DOHH2 (cell line): ENCODE results near the gene HECTD1.
"Not testable (repeated sequence)": the region's sequence is repeated elsewhere in the genome, so short reads cannot be mapped to it uniquely, and the experiment has no call there.

ENCODE experiments used
- H3F3A ChIP-seq: fragments of 200-600 bp; sonication (generic), shearing (Covaris generic); 2 replicates; pipeline ENCODE4 v1.6.0; 2016; ENCODE audit warnings: antibody characterized with exemption, mild to moderate bottlenecking; ENCODE audit not compliant: control insufficient read depth, insufficient read depth
- H3K27ac ChIP-seq: fragments of 200-600 bp; sonication (generic); 2 replicates; pipeline ENCODE4 v1.5.1; 2014; ENCODE audit warnings: low read depth, mild to moderate bottlenecking, low read length, moderate library complexity
- H3K27me3 ChIP-seq: fragments of 200-600 bp; sonication (generic); 2 replicates; pipeline ENCODE4 v1.6.1; 2014; ENCODE audit warnings: mild to moderate bottlenecking, low read length, mixed read lengths; ENCODE audit not compliant: control insufficient read depth
- H3K36me3 ChIP-seq: fragments of 200-600 bp; sonication (generic); 2 replicates; pipeline ENCODE4 v1.6.1; 2014; ENCODE audit warnings: mild to moderate bottlenecking, low read length, moderate library complexity, mixed read lengths; ENCODE audit not compliant: control insufficient read depth
- H3K4me1 ChIP-seq: fragments of 200-600 bp; sonication (generic); 2 replicates; pipeline ENCODE4 v1.6.1; 2014; ENCODE audit warnings: mild to moderate bottlenecking, low read length, mixed read lengths; ENCODE audit not compliant: control insufficient read depth
- H3K4me2 ChIP-seq: fragments of 200-600 bp; sonication (generic); 2 replicates; pipeline ENCODE4 v1.6.0; 2014; ENCODE audit warnings: mild to moderate bottlenecking, low read length, moderate library complexity
- H3K4me3 ChIP-seq: fragments of 200-600 bp; sonication (generic); 2 replicates; pipeline ENCODE4 v1.5.1; 2014; ENCODE audit warnings: mild to moderate bottlenecking, low read length, mixed read lengths
- H3K79me2 ChIP-seq: fragments of 200-600 bp; sonication (generic); 2 replicates; pipeline ENCODE4 v1.6.1; 2014; ENCODE audit warnings: mild to moderate bottlenecking, low read length, mixed read lengths; ENCODE audit not compliant: control insufficient read depth
- H3K9me2 ChIP-seq: fragments of 200-600 bp; sonication (generic); replicated peaks from 2 replicates; pipeline ENCODE4 v1.6.1; 2014; ENCODE audit warnings: mild to moderate bottlenecking, low read length, mixed read lengths; ENCODE audit not compliant: control insufficient read depth
- H3K9me3 ChIP-seq: fragments of 200-600 bp; sonication (generic); 2 replicates; pipeline ENCODE4 v1.6.1; 2014; ENCODE audit warnings: antibody characterized with exemption, low read length, mixed read lengths; ENCODE audit not compliant: control insufficient read depth, insufficient read depth
- H4K20me1 ChIP-seq: fragments of 200-600 bp; sonication (generic); 2 replicates; pipeline ENCODE4 v1.6.0; 2014; ENCODE audit warnings: low read depth, mild to moderate bottlenecking, antibody characterized with exemption, low read length, moderate library complexity; ENCODE audit not compliant: control insufficient read depth, insufficient read depth
- CTCF ChIP-seq: fragments of 200-600 bp; sonication (generic); IDR thresholded peaks from one replicate; pipeline ENCODE4 v1.5.1; 2014; ENCODE audit warnings: antibody characterized with exemption, mild to moderate bottlenecking, low read depth, low read length; ENCODE audit not compliant: poor library complexity, severe bottlenecking
- EZH2phosphoT487 ChIP-seq: fragments of 200-600 bp; sonication (generic); IDR thresholded peaks from 2 replicates; pipeline ENCODE4 v1.6.1; 2017; ENCODE audit warnings: borderline replicate concordance, mild to moderate bottlenecking, antibody characterized with exemption, low read length, moderate library complexity, mixed read lengths

Gene HECTD1

DNA sequence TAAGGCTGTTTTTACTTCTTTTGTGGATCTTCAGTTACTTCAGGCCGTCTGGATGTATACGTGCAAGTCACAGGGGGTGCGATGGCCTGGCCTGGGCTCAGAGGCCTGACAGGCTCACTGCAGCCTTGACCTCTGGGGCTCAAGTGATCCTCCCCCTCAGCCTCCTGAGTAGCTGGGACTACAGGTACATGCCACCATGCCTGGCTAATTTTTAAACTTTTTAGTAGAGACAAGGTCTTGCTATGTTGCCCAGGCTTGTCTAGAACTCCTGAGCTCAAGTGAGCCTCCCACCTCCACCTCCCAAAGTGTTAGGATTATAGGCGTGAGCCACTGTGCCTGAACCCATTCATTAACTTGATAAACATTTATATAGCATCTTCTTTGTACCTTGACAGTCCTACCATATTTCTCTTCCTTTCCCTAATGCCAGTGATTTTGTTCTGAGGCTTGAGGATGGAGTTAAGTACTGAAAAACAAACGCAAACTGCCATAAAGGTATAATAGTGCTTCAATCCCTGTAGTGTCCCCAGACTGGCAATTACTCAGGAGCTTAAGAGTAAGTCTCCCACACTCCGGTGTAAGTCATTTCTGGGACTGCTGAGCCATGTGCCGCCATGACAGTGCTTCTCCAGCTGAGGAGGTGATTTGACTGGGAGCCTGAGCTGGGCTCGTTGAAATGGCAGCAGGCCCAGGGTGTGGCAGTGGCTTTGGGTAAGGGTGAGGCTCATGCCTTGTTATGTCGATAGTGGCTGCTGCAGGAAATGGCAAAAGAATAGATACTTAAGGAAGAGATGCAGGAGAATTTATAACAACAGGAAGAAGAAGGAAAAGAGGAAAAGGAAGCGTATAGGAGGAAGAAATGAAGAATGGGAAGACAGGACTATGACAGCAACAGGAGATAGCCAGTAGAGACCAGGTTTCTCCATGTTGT, 43.7 kb upstream of the HECTD1 start:
- no peaks in the 10 kb centered on the region for H3K9me3 ChIP-seq
- H3K36me3 ChIP-seq: no peaks in the 10 kb centered on the region
- H3K79me2 ChIP-seq: no peaks in the 10 kb centered on the region
- no peak overlapping the region for H3K4me2 ChIP-seq
- H3K27ac ChIP-seq: no peak overlapping the region
- H3K4me3 ChIP-seq: no peak overlapping the region
- TF ChIP-seq EZH2phosphoT487 (no peak), CTCF (no peak)
- H4K20me1 ChIP-seq: no peaks in the 10 kb centered on the region
- no peaks in the 10 kb centered on the region for H3K27me3 ChIP-seq
- H3K9me2 ChIP-seq: no peaks in the 10 kb centered on the region
- no peaks in the 10 kb centered on the region for H3K4me1 ChIP-seq
- no peaks in the 10 kb centered on the region for H3F3A ChIP-seq

- TF ChIP-seq CTCF: no peak
- TF ChIP-seq EZH2phosphoT487: no peak
- H3K9me2 ChIP-seq: no peaks in the 10 kb centered on the region
- no peaks in the 10 kb centered on the region for H3F3A ChIP-seq
- H3K9me3 ChIP-seq: no peaks in the 10 kb centered on the region
- no peaks in the 10 kb centered on the region for H3K36me3 ChIP-seq
- no peak overlapping the region for H3K27ac ChIP-seq
- H3K79me2 ChIP-seq: no peaks in the 10 kb centered on the region
- no peaks in the 10 kb centered on the region for H3K27me3 ChIP-seq
- H3K4me3 ChIP-seq: no peak overlapping the region
- H3K4me2 ChIP-seq: no peak overlapping the region
- no peaks in the 10 kb centered on the region for H3K4me1 ChIP-seq
- H4K20me1 ChIP-seq: no peaks in the 10 kb centered on the region
These were observed 37.0 kb upstream of the HECTD1 start for GRCh38 chr14:31244626-31245025.

- Histone ChIP-seq H3K79me2 (no peaks in the 10 kb centered on the region), H3K9me2 (no peaks in the 10 kb centered on the region), H3K27ac (no peak overlapping the region), H3K4me1 (no peaks in the 10 kb centered on the region), H3K36me3 (no peaks in the 10 kb centered on the region), H3F3A (no peaks in the 10 kb centered on the region), H3K27me3 (no peaks in the 10 kb centered on the region), H3K4me3 (no peak overlapping the region), H3K4me2 (no peak overlapping the region), H4K20me1 (no peaks in the 10 kb centered on the region), H3K9me3 (no peaks in the 10 kb centered on the region)
- TF ChIP-seq CTCF (no peak), EZH2phosphoT487 (no peak)
These were observed 36.3 kb upstream of the HECTD1 start for GRCh38 chr14:31243860-31244259.

GRCh38 chr14:31242161-31242940, 34.8 kb upstream of the HECTD1 start:
- H3K9me2 ChIP-seq, H3F3A ChIP-seq, H3K4me1 ChIP-seq, H3K27ac ChIP-seq, H3K79me2 ChIP-seq, H3K9me3 ChIP-seq, H3K36me3 ChIP-seq, H3K27me3 ChIP-seq, H3K4me2 ChIP-seq, H4K20me1 ChIP-seq, H3K4me3 ChIP-seq: not testable (repeated sequence)
